HepG2 (cell line): Measurements from ENCODE around the gene NUP54. TPM values are rescaled to one million over a fixed set of nuclear protein-coding genes. Genes with fewer than 3 reads are reported as not detected.

ENCODE experiments used
- ATAC-seq: fragments of 200-7000 bp; cut with Tn5 transposase; 3 replicates; pipeline ENCODE4 v1.9.1; 2020; ENCODE audit warnings: mild to moderate bottlenecking, moderate library complexity
- BruUV-seq: library from RNA; stranded (reverse); fragments of 400-500 nt; replicated peaks from 2 replicates; lab custom pipeline; 2021; lab: Mats Ljungman, UMichigan
- CTCF ChIA-PET: fragments of 300-600 bp; formaldehyde crosslinking; extraction: SDS; loops from one replicate; lab custom pipeline; 2021; ENCODE audit warnings: low total read pairs, inconsistent platforms, low intra/inter-chr PET ratio; lab: Yijun Ruan, JAX
- POLR2A ChIA-PET: fragments of 350-600 bp; sonication (Branson Sonifier 250); formaldehyde crosslinking; loops from one replicate; lab custom pipeline; 2020; ENCODE audit warnings: antibody characterized with exemption, inconsistent platforms; lab: Yijun Ruan, JAX
- DNase-seq: peaks from one replicate; pipeline ENCODE4 v3.0.0-alpha.2; 2015; ENCODE audit warnings: low spot score
- FAIRE-seq: peaks from 3 replicates; lab custom pipeline; 2011; peaks lifted over from hg19 to GRCh38; lab: Jason Lieb, UNC
- H2AFZ ChIP-seq: one replicate; pipeline ENCODE4 v1.6.1; 2011; ENCODE audit warnings: low read length, inconsistent platforms
- H3K27ac ChIP-seq: fragments of 300-600 bp; 3 replicates; pipeline ENCODE4 v1.8.0; 2011; ENCODE audit warnings: mixed run types, mild to moderate bottlenecking, mixed read lengths, low read length, inconsistent platforms; ENCODE audit not compliant: insufficient read depth; ENCODE audit errors: extremely low read length
- H3K27me3 ChIP-seq, 2 experiments: fragments of 200-600 bp in 1 of 2; 2 replicates in 1 of 2; 3 replicates in 1 of 2; pipeline versions ENCODE4 v1.6.0 to v1.8.0; 2011; ENCODE audit warnings: low read length in 2 of 2, mild to moderate bottlenecking in 2 of 2, moderate library complexity in 2 of 2, inconsistent platforms in 1 of 2; ENCODE audit not compliant: insufficient read depth in 2 of 2, control insufficient read depth in 1 of 2
- H3K36me3 ChIP-seq, 2 experiments: fragments of 200-600 bp in 1 of 2; replicated peaks in 1 of 2; 2 replicates in 1 of 2; 3 replicates in 1 of 2; pipeline versions ENCODE4 v1.5.1 to v1.8.0; 2011; ENCODE audit warnings: low read length in 2 of 2, inconsistent platforms in 1 of 2; ENCODE audit not compliant: insufficient read depth in 2 of 2, control insufficient read depth in 1 of 2
- H3K4me1 ChIP-seq: 2 replicates; pipeline ENCODE4 v1.5.1; 2012; ENCODE audit warnings: low read length, inconsistent platforms; ENCODE audit not compliant: insufficient read depth
- H3K4me2 ChIP-seq: 2 replicates; pipeline ENCODE4 v1.6.0; 2011; ENCODE audit warnings: low read depth, low read length, inconsistent platforms
- H3K4me3 ChIP-seq, 3 experiments: fragments of 200-600 bp in 1 of 3; sonication (generic), shearing (Covaris generic) in 1 of 3; replicated peaks in 1 of 3; 2 replicates each; pipeline ENCODE4 v1.5.1; 2011 to 2016; ENCODE audit warnings: low read length in 3 of 3, inconsistent platforms in 2 of 3, low read depth in 2 of 3, mild to moderate bottlenecking in 2 of 3, control low read depth in 1 of 3, mixed read lengths in 1 of 3; ENCODE audit not compliant: insufficient read depth in 1 of 3
- H3K79me2 ChIP-seq: one replicate; pipeline ENCODE4 v1.6.1; 2011; ENCODE audit warnings: low read length, inconsistent platforms; ENCODE audit not compliant: insufficient read depth
- H3K9ac ChIP-seq: 2 replicates; pipeline ENCODE4 v1.6.0; 2011; ENCODE audit warnings: mild to moderate bottlenecking, low read depth, low read length, inconsistent platforms; ENCODE audit not compliant: insufficient read depth
- H3K9me3 ChIP-seq: 2 replicates; pipeline ENCODE4 v1.5.1; 2012; ENCODE audit warnings: mild to moderate bottlenecking, low read length
- H4K20me1 ChIP-seq: 2 replicates; pipeline ENCODE4 v1.6.0; 2011; ENCODE audit warnings: inconsistent platforms, mild to moderate bottlenecking, low read length, moderate library complexity; ENCODE audit not compliant: insufficient read depth
- BRCA1 ChIP-seq: sonication (generic); formaldehyde crosslinking; IDR thresholded peaks from 2 replicates; pipeline ENCODE4 v1.4.0; 2020; ENCODE audit warnings: missing genetic modification reagents
- NCOR1 ChIP-seq: fragments of 200-600 bp; sonication (generic); IDR thresholded peaks from 2 replicates; pipeline ENCODE4 v1.7.0; 2017; ENCODE audit warnings: antibody characterized with exemption, low read length, borderline replicate concordance
- THAP11 ChIP-seq: IDR thresholded peaks from 2 replicates; pipeline ENCODE4 v1.6.1; 2016; ENCODE audit warnings: missing biosample characterization, missing genetic modification reagents
- ZC3H13 ChIP-seq: sonication (generic); formaldehyde crosslinking; IDR thresholded peaks from 2 replicates; pipeline ENCODE4 v1.8.1; 2023; ENCODE audit warnings: mild to moderate bottlenecking, missing genetic modification reagents, moderate library complexity
- ZNF33B ChIP-seq: sonication (generic); formaldehyde crosslinking; IDR thresholded peaks from 2 replicates; pipeline ENCODE4 v1.5.1; 2020; ENCODE audit warnings: mild to moderate bottlenecking, missing genetic modification reagents
- ZNF709 ChIP-seq: sonication (generic); formaldehyde crosslinking; IDR thresholded peaks from 2 replicates; pipeline ENCODE4 v1.5.0; 2020; ENCODE audit warnings: mild to moderate bottlenecking, missing genetic modification reagents
- ZNF879 ChIP-seq: sonication (generic); formaldehyde crosslinking; IDR thresholded peaks from 2 replicates; pipeline ENCODE4 v1.8.1; 2023; ENCODE audit warnings: missing genetic modification reagents
- WGBS: methylation state at CpG from one replicate; pipeline ENCODE4 v1.1.6; 2017; ENCODE audit warnings: low lambda C conversion rate; 5-methylcytosine and 5-hydroxymethylcytosine counted together
- in situ Hi-C: cut with HindIII; loops from 2 replicates; pipeline ENCODE4 v1.10.0; 2017; ENCODE audit warnings: low pct_unique_long_range_greater_than_20kb; ENCODE audit not compliant: extremely low pct_ligation_motif_present
- intact Hi-C: fragments of 100-400 bp; cut with micrococcal nuclease; formaldehyde crosslinking; loops from one replicate; pipeline ENCODE4 v1.10.0; 2022; ENCODE audit not compliant: unreplicated experiment
- polyA plus RNA-seq, 8 experiments: library from polyadenylated mRNA; depleted of rRNA in 3 of 8; stranded (reverse) in 7 of 8; unstranded in 1 of 8; fragments of >200 nt; fragmentation: Illumina TruSeq in 4 of 8; extraction: Trizol in 4 of 8; gene quantifications; 2 replicates each; pipeline versions ENCODE4 v1.2.1 to v1.2.3, GENCODE V29; 2011 to 2016; ENCODE audit warnings: low read depth in 4 of 8, missing spikeins in 1 of 8, mixed read lengths in 1 of 8; ENCODE audit not compliant: insufficient read depth in 1 of 8
- total RNA-seq, 5 experiments: library from RNA; depleted of rRNA; stranded (reverse); fragments of >200 nt; fragmentation: Illumina TruSeq; extraction: Trizol; gene quantifications; 2 replicates each; pipeline ENCODE4 v1.2.3, GENCODE V29; 2016; ENCODE audit warnings: low read depth in 1 of 5
- TF ChIP-seq, protein P1 (sequence below): sonication (generic); formaldehyde crosslinking; IDR thresholded peaks from 2 replicates; pipeline ENCODE4 v1.5.0; 2020; ENCODE audit warnings: missing genetic modification reagents

Gene NUP54
- total and polyA plus RNA-seq, 2 of the 13 experiments (the other 11 are each of a cell fraction or from before 2014, with no cell fraction given), result 36.1 to 69.3 TPM

DNA sequence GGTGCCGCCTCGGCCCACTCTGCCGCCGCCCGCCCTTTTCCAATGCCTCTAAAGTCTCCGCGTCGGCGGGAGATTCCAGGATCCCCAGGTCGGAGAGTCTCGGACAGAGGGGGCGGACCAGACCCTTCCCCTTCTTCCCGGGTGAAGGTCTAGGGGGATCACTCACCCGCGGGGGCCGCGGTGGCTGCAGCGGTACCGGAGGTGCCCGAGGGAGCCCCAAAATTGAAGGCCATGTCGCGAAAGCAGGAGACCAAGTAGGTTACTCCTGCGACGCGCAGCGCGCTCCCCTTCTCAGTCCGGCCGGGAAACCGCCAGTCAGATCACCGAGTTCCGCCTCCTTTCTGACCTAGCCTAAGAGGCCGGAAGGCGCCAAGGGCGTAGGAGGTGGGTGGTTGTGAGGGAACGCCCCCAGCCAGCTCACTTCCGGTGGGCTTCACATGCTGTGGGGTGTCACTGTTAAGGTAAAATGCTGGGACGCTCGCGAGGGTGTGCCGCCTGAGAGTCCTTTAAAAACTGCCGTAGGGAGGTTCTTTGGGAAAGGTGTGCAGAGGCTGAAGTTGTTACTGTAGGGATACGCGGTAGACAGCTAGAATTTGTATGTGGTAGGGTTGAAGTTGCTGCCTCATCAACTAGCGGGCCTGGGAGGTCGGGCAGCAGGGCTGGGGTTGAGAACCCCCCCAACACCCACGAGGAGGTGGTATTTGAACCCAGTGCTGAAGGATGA is at the start of gene NUP54 (continued):
- TF ChIP-seq ZC3H13 (CRISPR knock-in tag) (peak; percentile 83), THAP11 (CRISPR knock-in tag) (peak; percentile 95)
- TF ChIP-seq, protein P1, sequence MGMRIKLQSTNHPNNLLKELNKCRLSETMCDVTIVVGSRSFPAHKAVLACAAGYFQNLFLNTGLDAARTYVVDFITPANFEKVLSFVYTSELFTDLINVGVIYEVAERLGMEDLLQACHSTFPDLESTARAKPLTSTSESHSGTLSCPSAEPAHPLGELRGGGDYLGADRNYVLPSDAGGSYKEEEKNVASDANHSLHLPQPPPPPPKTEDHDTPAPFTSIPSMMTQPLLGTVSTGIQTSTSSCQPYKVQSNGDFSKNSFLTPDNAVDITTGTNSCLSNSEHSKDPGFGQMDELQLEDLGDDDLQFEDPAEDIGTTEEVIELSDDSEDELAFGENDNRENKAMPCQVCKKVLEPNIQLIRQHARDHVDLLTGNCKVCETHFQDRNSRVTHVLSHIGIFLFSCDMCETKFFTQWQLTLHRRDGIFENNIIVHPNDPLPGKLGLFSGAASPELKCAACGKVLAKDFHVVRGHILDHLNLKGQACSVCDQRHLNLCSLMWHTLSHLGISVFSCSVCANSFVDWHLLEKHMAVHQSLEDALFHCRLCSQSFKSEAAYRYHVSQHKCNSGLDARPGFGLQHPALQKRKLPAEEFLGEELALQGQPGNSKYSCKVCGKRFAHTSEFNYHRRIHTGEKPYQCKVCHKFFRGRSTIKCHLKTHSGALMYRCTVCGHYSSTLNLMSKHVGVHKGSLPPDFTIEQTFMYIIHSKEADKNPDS (CRISPR knock-in tag), result peak; percentile 78; the same call in 1 of the 2 replicates

DNA sequence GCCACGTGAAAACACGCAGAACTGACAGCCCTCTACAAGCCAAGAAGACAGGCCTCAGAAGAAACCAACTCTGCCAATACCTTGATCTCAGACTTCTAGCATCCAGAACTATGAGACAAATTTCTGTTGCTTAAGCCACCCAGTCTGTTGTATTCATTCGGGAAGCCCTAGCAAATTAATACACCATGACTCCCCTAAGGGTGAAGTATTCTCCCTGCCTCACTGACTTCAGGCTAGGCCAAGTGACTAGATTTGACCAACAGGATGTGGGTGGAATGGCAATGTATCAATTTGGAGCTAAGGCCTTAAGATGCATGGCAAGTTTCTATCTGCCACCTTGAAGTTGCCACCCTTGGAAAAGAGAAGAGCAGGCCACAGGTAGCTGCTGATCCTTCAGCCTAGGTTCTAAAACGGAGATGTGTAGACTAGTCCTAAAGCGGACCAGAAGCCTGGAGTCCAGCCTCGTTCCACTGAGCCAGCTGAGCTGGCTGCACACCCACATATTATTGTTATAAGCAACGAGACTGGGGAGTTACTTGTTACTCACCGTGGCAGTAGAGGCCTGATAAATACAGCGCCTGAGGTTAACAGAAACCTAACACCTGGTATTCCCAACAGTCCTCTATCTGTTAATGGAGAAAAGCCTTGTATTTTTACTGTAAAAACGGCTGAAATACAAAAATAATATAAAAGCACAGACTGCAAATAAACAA is 49.0 kb upstream of the NUP54 start:
- ChIA-PET POLR2A (interaction anchor here (0.8 kb wide), 1 partner anchor 11 kb away, joined by 3 read pairs; no protein-coding TSS in a partner anchor), CTCF (no interaction called here)
- intact Hi-C loops, result no loop called here
- Histone ChIP-seq H2AFZ (no peak overlapping the region), H3K79me2 (peaks cover 20% of the 10 kb centered on the region), H3K36me3 (peaks cover 8 to 32% of the 10 kb centered on the region in 2 experiments; a peak in 4 of 5 replicates), H3K4me3 (no peak overlapping the region), H3K27me3 (no peaks in the 10 kb centered on the region), H3K9ac (no peak overlapping the region), H3K9me3 (no peaks in the 10 kb centered on the region), H3K4me2 (no peak overlapping the region), H3K27ac (no peak overlapping the region), H4K20me1 (no peaks in the 10 kb centered on the region), H3K4me1 (peaks cover 63% of the 10 kb centered on the region)
- 96% methylated on average over 10 of the region's 10 CpGs for WGBS
- no peak for FAIRE-seq
- TF ChIP-seq ZNF879 (CRISPR knock-in tag), result no peak
- TF ChIP-seq ZNF33B (CRISPR knock-in tag), result no peak
- no peak for TF ChIP-seq BRCA1
- TF ChIP-seq ZNF709 (CRISPR knock-in tag), result no peak
- no peak for TF ChIP-seq NCOR1
- no TSS peak for BruUV-seq
- ATAC-seq, result no peak
- no peak for DNase-seq
- in situ Hi-C loops, result no loop called here
